NCI-H1105 (cell line): ENCODE results near the gene ATP6V0C.

Experiments used
- DNase-seq: peaks from one replicate; lab custom pipeline; 2025; lab: John Stamatoyannopoulos, UW

The ATP6V0C gene

DNA sequence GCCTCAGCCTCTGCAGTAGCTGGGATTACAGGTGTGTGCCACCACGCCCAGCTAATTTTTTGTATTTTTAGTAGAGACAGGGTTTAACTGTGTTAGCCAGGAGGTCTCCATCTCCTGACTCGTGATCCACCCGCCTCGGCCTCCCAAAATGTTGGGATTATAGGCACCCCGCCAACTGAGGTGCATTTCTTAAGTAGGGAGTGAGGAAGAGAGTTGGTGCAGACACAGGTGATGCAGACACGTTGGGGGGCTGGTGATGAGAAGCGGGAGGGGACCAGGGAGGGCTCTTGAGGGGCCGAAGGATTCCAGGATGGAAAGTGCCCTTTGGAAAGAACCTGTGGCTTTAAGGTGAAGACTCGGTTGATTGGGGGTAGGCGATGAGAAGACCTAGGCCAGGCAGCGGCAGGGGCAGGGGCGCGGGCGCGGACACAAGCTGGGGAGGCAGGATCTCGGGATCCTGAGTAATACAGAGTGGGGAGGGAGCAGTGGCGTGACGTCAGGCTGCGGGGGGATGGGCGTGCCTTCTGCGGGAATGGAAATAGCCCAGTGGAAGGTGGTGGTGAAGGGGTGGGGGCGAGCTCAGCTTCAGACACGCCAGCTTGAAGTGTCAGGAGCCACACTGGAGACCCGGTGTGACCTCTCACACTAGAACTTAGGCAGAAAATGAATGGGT is 2.5 kb upstream of the ATP6V0C start:
- no peak for DNase-seq

DNA sequence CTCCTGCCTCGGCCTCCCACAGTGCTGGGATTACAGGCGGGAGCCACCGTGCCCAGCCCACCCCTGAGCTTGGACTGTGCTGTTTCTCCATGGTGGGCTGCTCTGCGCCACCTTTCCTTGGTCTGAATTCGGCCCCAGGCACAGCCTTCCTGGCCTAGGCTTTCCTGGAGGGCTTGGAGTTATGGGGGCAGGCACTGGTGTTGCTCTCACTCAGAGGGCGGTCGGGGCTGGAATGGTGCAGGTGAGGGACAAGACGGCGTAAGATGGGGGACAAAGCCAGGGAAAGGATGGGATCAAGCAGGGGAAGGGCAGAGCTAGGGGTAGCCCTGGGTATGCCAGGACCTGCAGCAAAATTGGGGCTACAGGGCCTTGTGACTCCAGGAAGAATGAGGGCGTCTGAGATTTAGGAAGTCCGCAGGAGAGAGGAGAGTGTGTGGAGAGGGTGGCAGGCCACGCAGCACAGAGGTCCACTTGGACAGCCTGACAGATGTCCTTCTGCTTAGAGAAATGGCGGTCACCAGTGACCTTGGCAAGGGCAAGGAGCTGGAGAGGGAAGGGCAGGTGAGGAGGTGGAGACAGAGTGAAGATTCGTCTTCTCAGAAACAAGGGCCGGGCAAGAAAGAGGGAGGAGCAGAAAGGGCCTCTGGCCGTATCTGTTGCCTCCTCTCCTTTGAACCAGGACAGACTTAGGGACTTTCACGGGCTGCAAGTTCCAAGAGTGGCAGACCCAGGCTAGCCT is 1.6 kb upstream of the ATP6V0C start:
- DNase-seq = no peak

DNA sequence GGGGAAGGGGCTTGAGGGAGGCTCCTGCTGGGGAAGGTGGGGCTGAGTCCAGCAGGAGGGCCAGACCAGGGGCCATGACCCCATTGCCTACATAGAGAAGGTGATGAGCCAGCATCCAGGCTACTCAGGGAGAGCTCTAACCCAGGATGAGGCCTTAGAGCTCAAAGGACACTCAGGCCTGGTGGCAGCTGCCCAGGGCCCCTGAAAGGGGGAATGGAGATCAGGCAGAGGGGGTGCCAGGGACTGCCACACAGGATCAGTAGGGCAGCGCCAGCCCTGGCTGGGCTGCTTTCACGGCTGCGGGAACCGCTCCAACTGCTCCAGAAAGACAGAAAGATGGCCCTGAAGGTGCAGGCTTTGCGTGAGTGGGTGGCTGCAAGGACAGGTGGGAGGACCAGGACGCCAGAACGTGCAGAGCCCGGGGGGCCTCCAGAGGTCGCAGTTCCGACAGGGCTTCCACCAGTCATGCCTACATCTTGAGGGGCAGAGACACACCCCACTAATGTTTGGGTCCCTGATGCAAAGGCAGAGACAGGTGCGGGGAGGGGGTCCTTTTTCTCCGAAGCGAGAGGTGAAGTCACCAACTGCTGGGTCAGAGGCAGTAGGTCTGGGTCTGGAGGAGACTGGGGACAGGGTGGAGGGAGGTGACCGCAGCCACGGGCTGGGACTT is 882 bp upstream of the ATP6V0C start:
- no peak for DNase-seq

DNA sequence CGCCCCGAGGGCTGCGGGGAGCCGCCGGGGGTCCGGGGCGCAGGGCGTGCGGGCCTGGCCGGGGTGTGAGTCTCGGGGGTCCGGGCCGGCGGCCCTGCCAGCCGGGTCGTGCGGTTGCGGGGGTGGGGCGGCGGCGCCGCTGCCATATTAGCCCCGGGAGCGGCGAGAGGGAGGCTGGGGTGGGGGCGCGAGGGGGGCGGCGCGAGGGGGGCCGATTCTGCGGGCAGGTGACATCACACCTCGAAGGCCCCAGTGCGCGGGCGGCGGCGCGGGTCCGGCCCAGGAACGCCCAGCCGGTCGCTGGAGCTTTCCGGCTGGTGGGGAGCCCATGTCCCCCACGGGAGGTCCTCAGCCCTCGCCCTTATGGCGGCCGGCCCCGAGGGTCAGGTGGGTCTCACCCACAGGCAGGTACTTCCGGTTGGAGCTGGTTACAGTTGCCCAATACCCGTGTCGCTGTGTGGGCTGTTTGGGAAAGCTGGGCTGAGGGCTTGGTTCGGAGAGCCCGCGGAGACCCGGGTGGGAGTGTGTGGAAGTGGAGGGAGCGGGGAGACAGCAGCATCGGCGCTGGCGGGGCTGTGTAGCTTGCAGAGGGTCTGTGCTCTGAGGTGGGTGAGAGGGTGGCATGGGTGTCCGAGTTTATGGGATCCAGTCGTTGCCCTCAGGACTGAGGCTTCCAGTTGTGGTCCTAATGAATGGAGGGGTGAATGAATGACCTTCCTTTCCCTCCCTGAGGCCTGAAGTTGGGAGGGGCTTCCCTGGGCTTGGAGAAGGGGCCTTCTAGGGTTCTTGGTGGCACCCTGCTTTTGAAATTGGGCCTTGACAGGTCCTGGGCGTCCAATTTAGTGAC is 804 bp downstream of the ATP6V0C start:
- DNase-seq = no peak

DNA sequence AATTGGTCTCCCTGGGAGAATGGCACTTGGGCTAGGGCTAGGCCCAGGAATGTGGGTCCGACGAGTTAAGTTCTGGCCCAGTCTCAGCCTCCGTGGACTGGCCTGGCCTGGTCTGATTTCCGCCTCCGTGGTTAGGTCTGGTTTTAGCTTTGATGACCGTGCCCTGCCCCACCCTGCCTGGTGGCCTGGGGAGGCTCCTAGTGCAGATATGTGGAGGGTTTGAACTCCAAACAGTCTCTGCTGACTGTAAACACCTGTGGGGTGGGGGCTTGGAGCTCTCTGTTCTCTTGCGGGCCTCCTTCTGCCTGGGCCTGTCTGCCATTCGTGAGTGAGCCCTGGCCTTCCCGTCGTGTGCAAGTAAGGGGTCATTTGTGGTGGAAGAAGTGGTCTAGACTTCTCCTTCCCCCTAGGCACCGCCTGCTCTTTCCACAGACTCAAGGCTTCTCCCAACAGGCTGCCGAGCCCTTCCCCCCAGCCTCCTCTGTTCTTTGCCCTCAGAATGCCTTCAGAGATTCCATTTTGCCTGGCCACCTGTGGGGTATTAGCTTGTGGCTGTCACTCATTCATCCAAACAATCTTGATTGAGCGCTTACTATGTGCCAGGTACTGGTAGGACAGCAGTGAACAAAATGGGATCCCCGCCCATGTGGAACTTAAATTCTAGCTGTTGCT is 1.6 kb downstream of the ATP6V0C start:
- no peak for DNase-seq

- DNase-seq = no peak
These were observed 2.9 kb downstream of the ATP6V0C start for GRCh38 chr16:2516391-2517240.

DNA sequence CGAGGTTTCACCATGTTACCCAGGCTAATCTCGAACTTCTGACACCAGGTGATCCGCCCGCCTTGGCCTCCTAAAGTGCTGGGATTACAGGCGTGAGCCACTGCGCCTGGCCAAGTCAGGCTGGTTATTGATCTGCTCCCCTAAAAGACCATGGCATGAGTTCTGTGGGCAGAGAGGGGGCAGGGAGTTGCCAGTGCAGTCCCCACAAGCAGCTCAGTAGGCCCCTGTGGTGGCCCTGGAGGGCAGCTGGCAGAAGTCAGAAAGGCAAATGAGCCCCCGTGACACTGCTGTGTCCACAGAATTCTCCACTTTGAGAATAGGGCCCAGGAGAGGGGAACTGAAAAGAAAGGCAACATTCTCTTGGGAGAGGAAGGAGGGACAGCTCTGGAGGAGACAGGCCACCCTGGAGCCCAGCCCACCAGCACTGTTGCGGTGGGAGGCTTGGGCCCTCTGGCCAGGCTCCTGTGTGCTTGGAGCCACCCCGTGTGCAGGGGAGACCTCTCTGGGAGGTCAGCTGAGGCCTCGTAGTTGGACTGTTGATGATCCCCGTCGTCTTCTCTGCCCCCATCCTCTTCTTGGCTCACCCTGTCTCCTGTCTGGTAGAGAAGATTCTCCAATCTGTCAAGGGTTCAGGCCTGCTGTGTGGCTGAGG is 4.3 kb downstream of the ATP6V0C start:
- DNase-seq = no peak

- no peak for DNase-seq
These were observed 5.3 kb downstream of the ATP6V0C start for GRCh38 chr16:2518823-2519710.

- DNase-seq = no peak
These were observed 5.9 kb downstream of the ATP6V0C start for GRCh38 chr16:2519711-2520080.

DNA sequence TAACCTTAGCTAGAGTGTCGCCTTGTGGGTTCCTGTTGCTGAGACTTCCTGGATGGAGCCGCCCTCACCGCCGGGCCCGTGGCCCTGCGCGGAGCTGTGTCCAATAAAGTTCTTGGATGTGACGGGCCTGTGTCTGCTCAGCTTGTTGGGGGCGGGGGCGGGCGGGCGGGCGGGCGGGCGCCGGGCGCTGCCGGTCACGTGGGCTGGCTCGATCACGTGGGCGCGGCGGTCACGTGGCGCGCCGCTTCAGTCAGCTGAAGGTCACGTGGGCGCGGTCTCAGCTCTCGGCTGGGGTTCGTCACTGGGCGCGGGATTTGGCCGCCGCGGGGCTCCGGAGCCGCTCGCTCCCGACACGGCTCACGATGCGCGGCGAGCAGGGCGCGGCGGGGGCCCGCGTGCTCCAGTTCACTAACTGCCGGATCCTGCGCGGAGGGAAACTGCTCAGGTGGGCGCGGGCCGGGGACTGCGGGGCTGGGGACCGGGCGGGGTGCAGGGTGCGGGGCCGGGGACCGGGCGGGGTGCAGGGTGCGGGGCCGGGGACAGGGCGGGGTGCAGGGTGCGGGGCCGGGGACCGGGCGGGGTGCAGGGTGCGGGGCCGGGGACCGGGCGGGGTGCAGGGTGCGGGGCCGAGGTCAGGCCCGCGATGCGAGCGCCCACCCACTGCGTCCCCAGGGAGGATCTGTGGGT is 6.5 kb downstream of the ATP6V0C start, which contains the start of gene AMDHD2:
Gene AMDHD2 (plus strand): TSS at position 275 of the 687 bp plus-strand sequence. CDS start 88 bp downstream, at position 363.
- peak; percentile 61 for DNase-seq

DNA sequence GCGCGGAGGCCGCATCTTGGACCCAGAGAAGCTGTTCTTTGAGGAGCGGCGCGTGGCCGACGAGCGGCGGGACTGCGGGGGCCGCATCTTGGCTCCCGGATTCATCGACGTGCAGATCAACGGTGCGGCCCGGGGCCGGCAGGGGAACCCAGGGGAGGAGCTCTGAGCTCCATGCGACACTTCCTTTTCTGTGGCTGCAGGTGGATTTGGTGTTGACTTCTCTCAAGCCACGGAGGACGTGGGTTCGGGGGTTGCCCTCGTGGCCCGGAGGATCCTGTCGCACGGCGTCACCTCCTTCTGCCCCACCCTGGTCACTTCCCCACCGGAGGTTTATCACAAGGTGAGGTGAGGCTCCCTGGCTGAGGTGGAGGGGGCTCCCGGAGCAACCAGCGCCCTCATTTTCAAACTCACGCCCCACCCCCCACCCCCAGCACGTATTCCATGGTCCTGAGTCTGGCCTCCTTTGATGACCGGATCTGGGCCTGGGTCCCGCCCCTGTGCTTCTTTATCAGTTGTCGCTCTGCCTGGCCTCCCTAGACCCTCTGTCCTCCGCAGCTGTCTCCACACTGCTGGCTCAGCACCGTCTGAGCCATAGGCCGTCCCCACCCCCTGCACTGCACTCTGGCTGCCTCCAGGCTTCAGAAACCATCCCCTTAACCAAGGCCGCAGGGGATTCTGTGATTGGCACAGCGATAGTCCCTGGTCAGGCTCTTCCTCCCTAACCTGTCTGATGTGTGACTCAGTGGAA is 7.2 kb downstream of the ATP6V0C start:
- no peak for DNase-seq

DNA sequence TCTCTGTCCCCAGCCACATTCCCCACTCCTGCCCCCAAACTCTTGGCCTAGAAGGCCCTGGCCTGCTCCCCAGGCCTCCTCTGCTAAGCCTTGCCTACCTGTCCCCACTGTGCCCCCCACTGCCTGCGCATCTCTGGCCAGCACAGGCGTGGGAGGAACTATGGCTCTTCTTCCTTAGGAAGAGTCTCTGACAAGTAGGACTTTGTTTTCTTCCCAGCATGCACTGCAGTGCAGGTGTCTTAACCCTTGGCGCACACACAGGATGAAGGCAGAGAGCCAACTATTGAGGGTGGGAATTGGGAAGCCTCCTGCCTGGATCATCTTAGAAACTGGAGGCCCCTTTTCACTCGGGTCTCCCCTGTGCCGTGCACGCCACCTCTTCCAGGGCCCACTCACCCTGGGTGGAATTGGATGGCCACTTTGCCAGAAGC is 10.1 kb downstream of the ATP6V0C start:
- DNase-seq = no peak

- DNase-seq = no peak
These were observed 10.7 kb downstream of the ATP6V0C start for GRCh38 chr16:2524339-2524938.

DNA sequence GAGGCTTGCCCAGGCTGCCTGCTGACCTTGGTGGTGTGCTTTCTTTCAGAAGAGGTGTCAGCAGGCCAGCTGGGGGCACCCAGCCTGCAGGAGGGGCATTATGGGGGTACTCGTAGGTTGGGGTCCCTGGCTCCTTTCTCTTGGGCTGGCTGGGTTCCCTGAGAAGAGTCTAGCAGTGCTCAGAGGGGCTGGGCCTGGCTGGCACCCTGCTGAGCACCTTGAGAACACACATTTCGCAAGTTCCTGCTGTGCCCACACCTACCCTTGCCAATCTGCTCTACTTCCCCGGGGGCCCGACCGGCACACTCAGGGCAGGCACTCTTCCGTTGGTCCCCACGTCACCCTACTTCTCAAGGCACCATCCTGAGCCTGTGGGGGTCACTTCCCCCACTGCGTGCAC is 12.4 kb downstream of the ATP6V0C start:
- no peak for DNase-seq

- DNase-seq = no peak
These were observed 13.5 kb downstream of the ATP6V0C start for GRCh38 chr16:2527071-2527783.

GRCh38 chr16:2527784-2528100 is 14.0 kb downstream of the ATP6V0C start:
- no peak for DNase-seq
